Stimulated activated CD4-positive, alpha-beta T cell treated with anti-CD3 and anti-CD28 coated beads, Interleukin-4, amount 100 ng/mL, for 24 hours (primary cell): ENCODE results near the gene SYT5.
A peak's percentile ranks its signal among the peaks of the same experiment; 100 is the strongest.
"Not testable (repeated sequence)": the region's sequence is repeated elsewhere in the genome, so short reads cannot be mapped to it uniquely, and the experiment has no call there.

Experiments
- DNase-seq: peaks from one replicate; pipeline ENCODE4 v3.0.0-alpha.2; 2020

Gene SYT5

DNA sequence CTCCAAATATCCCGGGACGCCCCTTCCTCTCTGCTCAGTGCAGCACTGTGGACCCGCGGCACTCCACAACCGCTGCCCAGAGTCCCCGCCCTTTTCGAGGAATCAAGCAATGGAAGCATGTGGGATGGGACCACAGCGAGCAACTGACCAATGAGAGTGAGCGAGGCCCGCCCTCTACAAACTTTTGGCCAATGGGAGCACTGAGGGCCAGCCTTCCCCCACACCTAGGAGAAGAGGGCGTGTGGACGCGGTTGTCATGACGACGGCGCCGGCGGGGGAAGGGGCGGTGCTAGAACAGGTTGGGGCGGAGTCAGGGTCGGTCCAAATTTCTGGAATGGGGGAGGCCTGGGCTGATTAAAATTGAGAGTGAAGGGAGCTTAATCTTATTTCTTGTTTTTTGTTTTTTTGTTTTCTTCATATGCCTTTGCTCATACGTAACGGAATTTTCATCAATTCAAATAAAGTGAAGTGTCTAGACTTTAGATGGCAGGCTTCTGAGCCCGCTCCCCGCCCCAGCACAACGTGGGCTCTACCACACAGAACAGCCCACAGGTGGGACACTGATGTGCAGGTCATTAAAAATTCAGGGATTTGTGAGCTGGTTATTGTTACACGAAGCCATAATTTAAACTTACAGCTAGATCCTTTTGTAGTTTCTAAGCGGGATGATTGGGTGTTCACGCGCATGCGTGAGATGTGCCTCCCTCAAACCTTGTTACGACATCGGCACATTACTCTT is 13.4 kb downstream of the SYT5 start, which contains the start of gene DNAAF3:
Gene DNAAF3, minus strand, starts transcription at position 84 of the 739 bp plus-strand sequence. CDS start 200 bp downstream, outside the sequence.
- peak; percentile 62 for DNase-seq

- peak; percentile 25 for DNase-seq
These were observed 14.0 kb downstream of the SYT5 start for GRCh38 chr19:55165952-55166529.

DNA sequence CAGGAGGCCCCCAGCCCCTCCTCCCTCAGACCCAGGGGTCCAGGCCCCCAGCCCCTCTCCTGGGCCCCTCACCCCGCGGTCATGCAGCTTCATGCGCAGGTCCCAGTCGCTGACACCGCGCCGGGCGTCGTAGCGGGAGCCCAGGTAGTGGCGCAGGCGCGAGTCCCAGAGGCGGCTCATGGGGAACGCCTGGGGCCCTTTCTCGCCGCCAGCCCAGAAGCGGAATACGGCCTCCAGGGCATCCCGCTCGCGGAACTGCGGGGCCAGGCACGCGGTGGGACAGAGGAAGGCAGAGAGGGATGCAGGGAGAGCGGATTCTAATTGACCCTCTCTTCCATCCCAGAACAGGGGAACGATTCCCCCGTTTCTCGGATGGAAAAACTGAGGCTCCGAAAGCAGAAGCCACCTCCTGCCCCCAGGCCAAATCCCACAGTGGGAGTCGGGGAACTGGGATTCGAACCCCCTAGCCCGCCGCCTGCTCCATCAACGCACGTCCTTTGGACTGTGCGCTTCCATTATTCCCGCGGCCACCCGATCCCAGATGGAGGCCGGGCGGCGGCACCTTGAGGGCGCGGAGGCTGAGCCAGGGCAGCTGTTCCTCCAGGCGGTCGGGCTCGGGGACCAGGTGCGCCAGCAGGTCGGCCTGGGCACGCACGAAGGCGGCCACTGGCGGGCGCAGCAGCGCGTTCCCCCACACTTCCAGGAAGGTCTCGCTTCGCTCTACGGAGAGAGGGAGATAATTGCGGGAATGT is 18.3 kb downstream of the SYT5 start:
- DNase-seq, result no peak

DNA sequence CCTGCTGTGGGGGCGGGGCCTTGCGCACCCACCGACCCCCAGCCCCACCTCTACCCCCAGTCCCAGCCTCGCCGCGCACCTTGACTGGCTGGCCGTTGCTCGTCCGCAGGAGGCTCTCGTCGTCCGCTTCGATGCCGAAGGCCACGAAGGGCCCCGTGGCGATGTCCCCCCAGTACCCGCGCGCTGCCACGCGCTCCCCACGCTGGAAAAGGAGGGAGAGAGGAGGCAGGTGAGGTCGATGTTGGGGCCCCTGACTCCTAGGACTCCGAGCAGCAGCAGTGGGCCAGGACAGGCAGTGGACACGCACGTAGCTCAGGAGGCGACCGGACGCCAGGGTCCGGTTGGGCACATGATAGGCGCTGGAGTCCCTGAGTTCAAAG is 19.1 kb downstream of the SYT5 start:
- DNase-seq, result no peak

- peak; percentile 87 for DNase-seq
These were observed 19.7 kb downstream of the SYT5 start for GRCh38 chr19:55160128-55160985.

GRCh38 chr19:55158848-55159749 is 21.0 kb downstream of the SYT5 start:
- DNase-seq, result no peak

DNA sequence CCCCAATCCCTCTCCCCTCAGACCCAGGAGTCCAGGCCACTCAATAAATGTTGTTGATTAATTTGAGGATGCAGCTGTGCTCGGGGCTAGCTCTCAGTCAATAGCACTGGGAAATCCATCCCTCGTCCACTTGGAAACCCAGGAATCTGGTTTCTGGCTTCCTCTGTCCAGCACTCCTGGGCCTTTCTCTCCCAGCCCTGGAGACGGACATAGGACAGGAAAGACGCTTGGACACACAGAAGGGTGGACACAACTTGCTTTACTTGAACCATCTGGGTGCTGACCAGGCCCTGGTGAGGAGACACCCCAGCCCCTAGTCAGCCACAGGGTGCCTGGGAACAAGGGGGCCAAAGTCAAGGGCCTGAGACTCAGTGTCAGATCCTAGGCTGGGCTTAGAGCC is 21.7 kb downstream of the SYT5 start:
- no peak for DNase-seq

- DNase-seq, result no peak
These were observed 22.8 kb downstream of the SYT5 start, which contains the start of gene TNNI3 for GRCh38 chr19:55157064-55157908. TNNI3 (minus strand) TSS chr19:55157732; CDS start chr19:55157589, 143 bp downstream.

DNA sequence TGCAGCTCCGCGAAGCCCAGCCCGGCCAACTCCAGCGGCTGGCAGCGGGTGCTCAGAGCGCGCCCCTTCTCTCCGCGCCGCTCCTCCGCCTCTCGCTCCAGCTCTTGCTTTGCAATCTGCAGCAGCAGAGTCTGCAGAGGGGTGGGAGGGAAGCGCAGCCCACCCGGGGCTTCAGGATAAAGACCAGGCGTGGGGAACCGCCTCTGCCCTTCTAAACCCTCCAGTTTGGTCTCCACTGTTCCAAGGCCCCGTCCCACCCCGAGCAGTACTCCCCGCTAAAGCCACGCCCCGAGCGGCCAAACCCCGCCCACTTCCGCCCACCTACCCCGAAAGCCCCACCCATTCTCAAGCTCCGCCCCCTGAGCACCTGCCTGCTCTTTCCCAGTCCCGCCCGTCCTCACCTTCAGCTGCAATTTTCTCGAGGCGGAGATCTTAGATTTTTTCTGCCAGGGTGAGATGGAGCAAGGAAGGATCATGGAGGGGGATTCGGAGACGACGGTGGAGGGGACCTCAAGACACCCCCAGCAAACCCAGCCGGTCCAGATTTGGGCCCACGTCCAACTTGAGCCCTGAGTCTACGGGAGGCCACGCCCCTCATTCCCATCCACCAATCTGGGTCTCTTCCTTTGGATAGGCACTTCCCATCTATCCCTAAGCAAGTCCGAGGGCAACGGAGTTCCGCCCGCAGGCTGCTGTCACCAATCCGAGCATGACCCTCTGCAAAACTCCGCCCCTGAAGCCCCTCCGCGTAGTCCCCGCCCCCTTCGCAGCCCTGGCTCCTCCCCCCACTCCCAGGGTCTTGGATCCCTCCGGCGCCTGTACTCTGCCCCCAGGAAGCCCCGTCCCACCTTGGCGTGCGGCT is 23.7 kb downstream of the SYT5 start:
- DNase-seq, result no peak

DNA sequence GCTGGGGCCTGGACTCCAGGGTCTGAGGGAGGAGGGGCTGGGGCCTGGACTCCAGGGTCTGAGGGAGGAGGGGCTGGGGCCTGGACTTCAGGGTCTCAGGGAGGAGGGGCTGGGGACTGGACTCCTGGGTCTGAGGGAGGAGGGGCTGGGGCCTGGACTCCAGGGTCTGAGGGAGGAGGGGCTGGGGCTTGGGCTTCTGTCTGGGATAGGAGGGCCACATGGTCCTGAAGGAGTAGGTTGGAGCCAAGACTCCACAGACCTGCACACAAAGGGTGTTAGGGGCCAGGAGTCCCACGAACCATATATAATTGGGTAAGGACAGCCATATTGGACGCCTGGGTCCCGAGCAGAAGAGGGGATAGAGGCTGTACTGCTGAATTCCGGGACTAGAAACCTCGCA is 24.3 kb downstream of the SYT5 start:
- DNase-seq, result not testable (repeated sequence)

GRCh38 chr19:55153652-55154264 is 26.3 kb downstream of the SYT5 start:
- no peak for DNase-seq

DNA sequence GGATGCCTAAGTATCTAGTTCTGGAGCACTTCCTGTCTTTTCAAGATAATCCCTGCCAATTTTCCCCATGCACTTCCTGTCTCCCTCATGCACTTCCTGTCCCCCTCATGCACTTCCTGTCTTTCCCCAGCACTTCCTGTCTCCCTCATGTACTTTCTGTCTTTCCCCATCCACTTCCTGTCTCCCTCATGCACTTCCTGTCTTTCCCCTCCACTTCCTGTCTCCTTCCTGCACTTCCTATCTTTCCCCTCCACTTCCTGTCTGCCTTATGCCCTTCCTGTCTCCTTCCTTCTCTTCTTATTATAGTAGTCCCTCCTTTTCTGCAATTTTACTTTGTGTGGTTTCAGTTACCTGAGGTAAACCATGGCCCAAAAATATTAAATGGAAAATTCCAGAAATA is 28.1 kb downstream of the SYT5 start:
- no peak for DNase-seq

DNA sequence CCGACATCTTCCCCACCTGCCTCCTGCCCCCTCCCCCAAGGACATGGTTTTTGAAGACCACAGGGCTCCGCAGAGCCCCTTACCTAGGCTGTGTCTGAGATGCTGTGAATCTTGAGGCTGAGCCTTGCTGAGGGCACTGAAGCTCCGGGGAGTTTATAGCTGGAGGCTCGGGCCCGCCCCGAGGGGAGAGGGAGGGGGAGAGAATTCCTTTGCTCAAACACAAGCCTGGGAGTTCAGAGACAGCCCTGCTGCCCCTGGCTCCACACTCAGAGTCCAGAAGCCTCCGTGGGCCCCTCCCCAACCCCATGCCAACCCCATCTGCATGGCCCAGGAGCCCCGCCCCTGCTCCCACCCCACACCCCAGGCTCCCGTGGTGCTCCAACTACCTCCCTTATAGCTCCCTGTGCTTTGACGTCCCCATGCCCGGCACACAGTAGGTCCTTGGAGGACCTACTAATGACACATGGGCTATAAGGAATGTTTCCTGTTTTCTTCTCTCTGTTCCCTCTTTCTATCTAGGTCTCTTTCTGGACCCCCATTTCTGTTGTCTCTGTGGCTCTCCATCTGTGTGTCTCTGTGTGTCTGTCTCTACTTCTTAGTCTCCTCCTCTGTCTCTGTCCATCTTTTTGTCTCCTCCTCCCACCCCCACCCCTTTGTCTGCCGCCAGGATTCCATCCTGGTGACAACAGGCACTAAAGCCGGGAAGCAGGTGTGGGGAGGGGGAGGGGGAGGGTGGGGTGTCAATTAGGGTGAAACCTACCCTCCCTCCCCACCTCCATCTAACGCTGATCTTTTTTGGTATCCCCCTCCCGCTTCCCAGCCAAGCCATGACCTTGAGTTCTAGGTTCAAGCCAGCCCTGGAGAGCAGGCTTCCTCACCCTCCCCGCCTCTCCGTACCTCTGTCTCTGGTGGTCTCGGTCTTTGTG is 30.7 kb downstream of the SYT5 start, which contains the start of gene TNNT1:
Gene TNNT1, minus strand, starts transcription at position 129 of the 926 bp plus-strand sequence. CDS start 2,049 bp downstream, outside the sequence.
- DNase-seq, result no peak

DNA sequence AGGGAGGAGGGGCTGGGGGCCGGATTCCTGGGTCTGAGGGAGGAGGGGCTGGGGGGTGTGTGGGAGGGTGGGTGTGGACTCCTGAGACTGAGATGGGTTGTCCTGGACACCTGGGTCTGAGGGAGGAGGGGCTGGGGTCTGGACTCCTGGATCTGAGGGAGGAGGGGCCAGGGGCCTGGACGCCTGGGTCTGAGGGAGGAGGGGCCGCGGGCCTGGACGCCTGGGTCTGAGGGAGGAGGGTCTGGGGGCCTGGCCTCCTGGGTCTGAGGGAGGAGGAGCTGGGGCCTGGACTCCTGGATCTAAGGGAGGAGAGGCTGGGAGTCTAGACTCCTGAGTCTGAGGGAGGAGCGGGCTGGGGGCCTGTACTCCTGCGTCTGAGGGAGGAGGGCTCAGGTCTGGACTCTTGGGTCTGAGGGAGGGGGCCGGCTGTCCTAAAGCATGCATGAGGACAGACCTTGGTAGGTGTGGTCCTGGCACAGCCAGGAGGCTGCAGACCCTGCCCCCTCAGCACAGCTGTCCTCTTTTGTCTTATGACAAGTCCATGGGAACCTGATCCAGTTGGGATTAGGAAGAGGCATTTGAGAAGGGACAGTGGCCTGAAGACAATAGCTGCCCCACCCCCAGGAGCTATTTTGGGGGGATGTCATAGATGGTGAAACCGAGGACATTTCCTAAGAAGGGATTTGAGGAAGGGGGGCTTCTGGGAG is 32.4 kb downstream of the SYT5 start:
- no peak for DNase-seq

GRCh38 chr19:55146705-55147273 is 33.3 kb downstream of the SYT5 start:
- no peak for DNase-seq

DNA sequence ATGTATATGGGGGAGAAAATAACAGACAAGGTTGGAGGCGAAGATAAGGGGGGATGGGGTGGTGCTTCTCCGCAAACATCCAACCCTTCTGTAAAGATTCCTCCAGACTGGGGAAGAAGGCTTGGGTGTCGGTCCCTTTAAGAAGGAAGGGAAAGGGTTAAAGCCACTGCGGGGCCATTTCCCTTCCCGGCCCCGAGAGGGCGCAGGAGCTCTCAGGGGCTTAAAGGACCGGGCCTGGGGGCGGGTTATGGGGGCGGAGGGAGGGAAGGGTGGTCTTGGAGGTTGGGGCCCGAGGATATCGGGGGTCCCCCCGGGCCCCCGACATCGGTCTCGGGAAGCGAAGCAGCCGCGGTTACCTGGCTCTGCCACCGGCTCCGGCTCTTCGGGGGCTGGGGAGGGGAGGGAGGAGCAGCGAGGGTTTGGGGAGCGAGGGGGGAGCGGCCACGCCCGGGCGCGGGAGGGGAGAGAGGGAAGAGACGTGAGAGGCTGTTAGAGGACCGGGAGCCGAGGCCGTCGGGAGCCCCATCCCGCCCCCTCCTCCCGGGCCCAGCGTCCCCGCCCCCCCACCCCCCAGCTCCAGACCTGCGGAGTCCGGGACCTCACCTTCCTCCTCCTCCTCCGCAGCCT is 33.9 kb downstream of the SYT5 start:
- no peak for DNase-seq
